GM23338 (cell line): ENCODE data around the gene PPP1R2. TPM values are rescaled to one million over a fixed set of nuclear protein-coding genes. Genes with fewer than 3 reads are reported as not detected.

Experiments used
- ATAC-seq: fragments of 200-7000 bp; cut with Tn5 transposase; 3 replicates; pipeline ENCODE4 v1.9.1; 2020
- DNase-seq: peaks from one replicate; pipeline ENCODE4 v3.0.0-alpha.2; 2015; ENCODE audit warnings: low spot score
- H2AFZ ChIP-seq: fragments of 200-600 bp; sonication (generic); 2 replicates; pipeline ENCODE4 v1.8.0; 2016; ENCODE audit warnings: antibody characterized with exemption, mild to moderate bottlenecking, moderate library complexity
- H3F3A ChIP-seq: fragments of 200-600 bp; sonication (generic); replicated peaks from 2 replicates; pipeline ENCODE4 v1.8.0; 2017; ENCODE audit warnings: antibody characterized with exemption, mixed run types, low read depth
- H3K27ac ChIP-seq: fragments of 200-600 bp; sonication (generic); 2 replicates; pipeline ENCODE4 v1.6.1; 2016; ENCODE audit warnings: low read depth
- H3K27me3 ChIP-seq: fragments of 200-600 bp; sonication (generic); 2 replicates; pipeline ENCODE4 v1.8.0; 2016; ENCODE audit warnings: mild to moderate bottlenecking, mixed run types, moderate library complexity; ENCODE audit not compliant: insufficient read depth
- H3K36me3 ChIP-seq: fragments of 200-600 bp; sonication (generic); 2 replicates; pipeline ENCODE4 v1.8.0; 2016; ENCODE audit warnings: mild to moderate bottlenecking; ENCODE audit not compliant: insufficient read depth
- H3K4me1 ChIP-seq: fragments of 200-600 bp; sonication (generic); 2 replicates; pipeline ENCODE4 v1.8.0; 2016; ENCODE audit warnings: mild to moderate bottlenecking, moderate library complexity; ENCODE audit not compliant: insufficient read depth
- H3K4me2 ChIP-seq: fragments of 200-600 bp; sonication (generic); 2 replicates; pipeline ENCODE4 v1.7.1; 2017; ENCODE audit warnings: mixed run types
- H3K4me3 ChIP-seq: fragments of 200-600 bp; sonication (generic); 2 replicates; pipeline ENCODE4 v1.6.1; 2016; ENCODE audit warnings: mixed run types
- H3K79me2 ChIP-seq: fragments of 200-600 bp; sonication (generic); replicated peaks from 2 replicates; pipeline ENCODE4 v1.8.0; 2017; ENCODE audit warnings: mild to moderate bottlenecking; ENCODE audit not compliant: insufficient read depth
- H3K9me2 ChIP-seq: fragments of 200-600 bp; sonication (generic); 2 replicates; pipeline ENCODE4 v1.8.0; 2017; ENCODE audit not compliant: insufficient read depth
- H4K20me1 ChIP-seq: fragments of 200-600 bp; sonication (generic); replicated peaks from 2 replicates; pipeline ENCODE4 v1.8.0; 2017; ENCODE audit warnings: mild to moderate bottlenecking; ENCODE audit not compliant: insufficient read depth
- H3K27ac Mint-ChIP-seq: 2 replicates; pipeline ENCODE4 v1.8.0; 2020; ENCODE audit warnings: inconsistent platforms, mild to moderate bottlenecking, moderate library complexity, mixed read lengths
- H3K27me3 Mint-ChIP-seq: 3 replicates; pipeline ENCODE4 v1.8.0; 2022; ENCODE audit warnings: low read depth, mild to moderate bottlenecking, moderate library complexity, mixed read lengths, inconsistent platforms; ENCODE audit not compliant: insufficient read depth, poor library complexity
- H3K36me3 Mint-ChIP-seq: 3 replicates; pipeline ENCODE4 v1.8.0; 2021; ENCODE audit warnings: low read depth, mild to moderate bottlenecking, inconsistent platforms, moderate library complexity, mixed read lengths
- H3K4me1 Mint-ChIP-seq: 3 replicates; pipeline ENCODE4 v1.8.0; 2020; ENCODE audit warnings: mild to moderate bottlenecking, inconsistent platforms, mixed read lengths
- H3K4me3 Mint-ChIP-seq: 3 replicates; pipeline ENCODE4 v1.8.0; 2021; ENCODE audit warnings: moderate library complexity, mild to moderate bottlenecking, inconsistent platforms, mixed read lengths
- H3K9me3 Mint-ChIP-seq: 3 replicates; pipeline ENCODE4 v1.8.0; 2020; ENCODE audit warnings: moderate library complexity, mild to moderate bottlenecking, inconsistent platforms, mixed read lengths
- CREB1 ChIP-seq: fragments of 250-450 bp; sonication (Bioruptor Pico); IDR thresholded peaks from 2 replicates; pipeline ENCODE4 v1.5.0; 2020; ENCODE audit warnings: low read depth, mild to moderate bottlenecking, moderate library complexity
- CTCF ChIP-seq, 2 experiments: fragments of 200-600 bp in 1 of 2; sonication (generic) in 1 of 2; conservative IDR thresholded peaks; 2 replicates each; pipeline versions ENCODE4 v1.5.1 to v1.6.1; 2016 to 2017; ENCODE audit warnings: antibody characterized with exemption in 2 of 2, low read depth in 2 of 2, mild to moderate bottlenecking in 2 of 2, moderate library complexity in 1 of 2
- ETS1 ChIP-seq: IDR thresholded peaks from 2 replicates; pipeline ENCODE4 v1.6.1; 2016; ENCODE audit warnings: antibody characterized with exemption
- EZH2 ChIP-seq: fragments of 200-600 bp; sonication (generic); IDR thresholded peaks from one replicate; pipeline ENCODE4 v1.8.0; 2017; ENCODE audit warnings: antibody characterized with exemption, mild to moderate bottlenecking, low read depth; ENCODE audit not compliant: unreplicated experiment
- EZH2phosphoT487 ChIP-seq: fragments of 200-600 bp; sonication (generic); IDR thresholded peaks from one replicate; pipeline ENCODE4 v1.8.1; 2018; ENCODE audit warnings: antibody characterized with exemption; ENCODE audit not compliant: unreplicated experiment
- JUNB ChIP-seq: IDR thresholded peaks from one replicate; pipeline ENCODE4 v1.6.1; 2016; ENCODE audit warnings: antibody characterized with exemption; ENCODE audit not compliant: unreplicated experiment
- NANOG ChIP-seq: IDR thresholded peaks from 2 replicates; pipeline ENCODE4 v1.6.1; 2016; ENCODE audit warnings: antibody characterized with exemption, borderline replicate concordance
- POLR2AphosphoS5 ChIP-seq: IDR thresholded peaks from 2 replicates; pipeline ENCODE4 v1.6.1; 2016; ENCODE audit warnings: antibody characterized with exemption, low read depth
- REST ChIP-seq: IDR thresholded peaks from one replicate; pipeline ENCODE4 v1.6.1; 2018; ENCODE audit warnings: antibody characterized with exemption; ENCODE audit not compliant: unreplicated experiment
- STAT1 ChIP-seq: IDR thresholded peaks from one replicate; pipeline ENCODE4 v1.6.1; 2016; ENCODE audit warnings: antibody characterized with exemption; ENCODE audit not compliant: unreplicated experiment
- ZNF114 ChIP-seq: fragments of 250-450 bp; sonication (Bioruptor Pico); IDR thresholded peaks from 2 replicates; pipeline ENCODE4 v1.5.0; 2020; ENCODE audit warnings: mild to moderate bottlenecking, moderate library complexity
- ZNF331 ChIP-seq: fragments of 250-450 bp; sonication (Bioruptor Pico); IDR thresholded peaks from 2 replicates; pipeline ENCODE4 v1.5.0; 2020; ENCODE audit warnings: low read depth, mild to moderate bottlenecking, moderate library complexity
- ZNF462 ChIP-seq: fragments of 250-450 bp; sonication (Bioruptor Pico); IDR thresholded peaks from 2 replicates; pipeline ENCODE4 v1.5.0; 2020; ENCODE audit warnings: mild to moderate bottlenecking, moderate library complexity
- polyA plus RNA-seq: library from polyadenylated mRNA; unstranded; fragments of >200 nt; fragmentation: Nextera tagmentation; extraction: Ambion mirVana; gene quantifications from 2 replicates; pipeline ENCODE4 v1.2.1, GENCODE V29; 2016
- total RNA-seq: library from RNA; depleted of rRNA; stranded (reverse); fragments of >200 nt; shearing (Covaris generic); gene quantifications from 2 replicates; pipeline ENCODE4 v1.2.3, GENCODE V29; 2014

The PPP1R2 gene
- total and polyA plus RNA-seq, 2 experiments from 2014 or later: 45.9 to 46.8 TPM

GRCh38 chr3:195550723-195551122, 7.6 kb upstream of the PPP1R2 start:
- no peaks in the 10 kb centered on the region for H3K9me3 Mint-ChIP-seq
- no peak overlapping the region for H3K27ac ChIP-seq
- no peaks in the 10 kb centered on the region for H3K36me3 Mint-ChIP-seq
- H3K4me3 ChIP-seq: no peak overlapping the region
- no peaks in the 10 kb centered on the region for H3K36me3 ChIP-seq
- H3K79me2 ChIP-seq: no peaks in the 10 kb centered on the region
- H3K27ac Mint-ChIP-seq: no peak overlapping the region
- ATAC-seq (no peak), DNase-seq (no peak)
- no peak overlapping the region for H2AFZ ChIP-seq
- peaks cover 27% of the 10 kb centered on the region for H3K4me1 ChIP-seq
- peaks cover 38% of the 10 kb centered on the region for H3K4me1 Mint-ChIP-seq
- H3K9me2 ChIP-seq: no peaks in the 10 kb centered on the region
- H3K4me3 Mint-ChIP-seq: no peak overlapping the region
- no peaks in the 10 kb centered on the region for H3F3A ChIP-seq
- H3K27me3 ChIP-seq: peaks cover 5% of the 10 kb centered on the region; the same call in 1 of the 2 replicates
- peaks cover 12% of the 10 kb centered on the region for H3K27me3 Mint-ChIP-seq
- no peak for TF ChIP-seq STAT1
- no peak for TF ChIP-seq EZH2
- TF ChIP-seq ZNF114 (CRISPR knock-in tag): no peak
- TF ChIP-seq CTCF (conservative IDR thresholded peaks at IDR 0.05; ENCODE audit: low read depth in 2 of 2): no peak
- TF ChIP-seq POLR2AphosphoS5: no peak
- no peak for TF ChIP-seq JUNB
- no peak for TF ChIP-seq EZH2phosphoT487
- no peak for TF ChIP-seq REST
- TF ChIP-seq ZNF462 (CRISPR knock-in tag): no peak
- no peak for TF ChIP-seq NANOG
- no peak for TF ChIP-seq ETS1
- TF ChIP-seq ZNF331 (CRISPR knock-in tag): no peak
- no peak for TF ChIP-seq CREB1
- no peaks in the 10 kb centered on the region for H4K20me1 ChIP-seq
- no peak overlapping the region for H3K4me2 ChIP-seq
